Trophoblast cell (in vitro differentiated cells and primary cell): ENCODE measurements around the gene APP.

Experiments
- DNase-seq, 2 donors: peaks; one replicate each; pipeline ENCODE4 v3.0.0-alpha.2; 2016
- H2AFZ ChIP-seq: 2 replicates; pipeline ENCODE4 v1.6.1; 2013; ENCODE audit warnings: low read length, moderate library complexity, mild to moderate bottlenecking; ENCODE audit not compliant: insufficient read depth, poor library complexity
- H2AK5ac ChIP-seq: 2 replicates; pipeline ENCODE4 v1.6.1; 2013; ENCODE audit warnings: mild to moderate bottlenecking, low read length
- H2BK120ac ChIP-seq: 2 replicates; pipeline ENCODE4 v1.6.1; 2013; ENCODE audit warnings: low read length, mild to moderate bottlenecking, moderate library complexity; ENCODE audit not compliant: insufficient read depth, poor library complexity
- H2BK12ac ChIP-seq: 2 replicates; pipeline ENCODE4 v1.6.1; 2013; ENCODE audit warnings: mild to moderate bottlenecking, low read length, moderate library complexity
- H2BK5ac ChIP-seq: 2 replicates; pipeline ENCODE4 v1.6.1; 2013; ENCODE audit warnings: low read length, low read depth, moderate library complexity, mild to moderate bottlenecking; ENCODE audit not compliant: poor library complexity
- H3K14ac ChIP-seq: 2 replicates; pipeline ENCODE4 v1.6.1; 2013; ENCODE audit warnings: mild to moderate bottlenecking, low read length
- H3K18ac ChIP-seq: 2 replicates; pipeline ENCODE4 v1.6.1; 2013; ENCODE audit warnings: mild to moderate bottlenecking, low read length
- H3K23ac ChIP-seq: 2 replicates; pipeline ENCODE4 v1.6.1; 2013; ENCODE audit warnings: low read length
- H3K27ac ChIP-seq: 2 replicates; pipeline ENCODE4 v1.5.1; 2013; ENCODE audit warnings: low read depth, mild to moderate bottlenecking, inconsistent platforms, low read length, moderate library complexity
- H3K27me3 ChIP-seq: 2 replicates; pipeline ENCODE4 v1.6.1; 2013; ENCODE audit warnings: inconsistent platforms, mild to moderate bottlenecking, low read length, moderate library complexity; ENCODE audit not compliant: insufficient read depth
- H3K36me3 ChIP-seq, 2 experiments: 1 replicate in 1 of 2; 2 replicates in 1 of 2; pipeline ENCODE4 v1.6.1; 2013; ENCODE audit warnings: low read length in 2 of 2, mild to moderate bottlenecking in 2 of 2, moderate library complexity in 1 of 2; ENCODE audit not compliant: insufficient read depth in 2 of 2, control insufficient read depth in 1 of 2
- H3K4ac ChIP-seq: 2 replicates; pipeline ENCODE4 v1.6.1; 2013; ENCODE audit warnings: low read depth, mild to moderate bottlenecking, low read length, moderate library complexity
- H3K4me1 ChIP-seq, 2 experiments: 1 replicate in 1 of 2; 2 replicates in 1 of 2; pipeline ENCODE4 v1.6.1; 2013; ENCODE audit warnings: low read length in 2 of 2, mild to moderate bottlenecking in 2 of 2, moderate library complexity in 1 of 2; ENCODE audit not compliant: insufficient read depth in 2 of 2, control insufficient read depth in 1 of 2
- H3K4me2 ChIP-seq: 2 replicates; pipeline ENCODE4 v1.6.1; 2013; ENCODE audit warnings: inconsistent platforms, mild to moderate bottlenecking, low read length, moderate library complexity
- H3K4me3 ChIP-seq: 2 replicates; pipeline ENCODE4 v1.5.1; 2013; ENCODE audit warnings: mild to moderate bottlenecking, low read depth, low read length, inconsistent platforms
- H3K79me1 ChIP-seq: one replicate; pipeline ENCODE4 v1.6.1; 2013; ENCODE audit warnings: low read length
- H3K79me2 ChIP-seq: 2 replicates; pipeline ENCODE4 v1.6.1; 2013; ENCODE audit warnings: low read length, mild to moderate bottlenecking; ENCODE audit not compliant: control insufficient read depth, insufficient read depth, poor library complexity
- H3K9ac ChIP-seq: 2 replicates; pipeline ENCODE4 v1.6.1; 2013; ENCODE audit warnings: mild to moderate bottlenecking, low read length
- H3K9me3 ChIP-seq: 2 replicates; pipeline ENCODE4 v1.6.1; 2013; ENCODE audit warnings: low read depth, mild to moderate bottlenecking, control low read depth, inconsistent platforms, low read length; ENCODE audit not compliant: insufficient read depth
- H4K12ac ChIP-seq: 2 replicates; pipeline ENCODE4 v1.6.1; 2013; ENCODE audit warnings: low read depth, mild to moderate bottlenecking, low read length, moderate library complexity
- H4K8ac ChIP-seq: 2 replicates; pipeline ENCODE4 v1.6.1; 2013; ENCODE audit warnings: low read depth, mild to moderate bottlenecking, low read length, moderate library complexity
- H4K91ac ChIP-seq: one replicate; pipeline ENCODE4 v1.6.1; 2013; ENCODE audit warnings: low read depth, mild to moderate bottlenecking, low read length, moderate library complexity
- WGBS: extraction: QIAGEN DNeasy Blood & Tissue Kit; methylation state at CpG from one replicate; pipeline ENCODE4 v1.1.7; 2013; ENCODE audit warnings: missing lambda C conversion rate; ENCODE audit not compliant: insufficient read length, insufficient coverage; ENCODE audit errors: extremely low coverage; 5-methylcytosine and 5-hydroxymethylcytosine counted together

Gene APP

DNA sequence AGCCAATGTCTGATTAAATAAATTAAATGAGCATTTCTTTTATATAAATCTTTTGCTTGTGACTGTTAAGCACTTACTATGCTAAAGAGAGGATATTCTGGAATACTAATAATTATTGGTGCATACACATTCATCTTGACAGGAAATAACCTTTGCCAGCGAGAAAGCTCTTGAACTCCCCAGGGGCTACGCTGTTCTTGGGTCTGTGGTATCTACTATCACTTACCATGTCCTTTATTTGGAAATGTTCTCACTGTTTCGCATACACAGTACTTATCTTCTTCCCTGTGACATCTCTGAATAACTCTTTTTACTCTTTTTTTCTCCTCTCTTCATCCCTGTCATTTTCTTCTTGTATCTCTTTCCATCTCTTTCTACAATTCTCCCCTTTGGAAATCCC, 257.1 kb downstream of the APP start:
- Histone ChIP-seq H3K79me2 (no peaks in the 10 kb centered on the region), H2AFZ (no peak overlapping the region), H3K4me2 (no peak overlapping the region), H3K27ac (no peak overlapping the region), H2BK5ac (no peak overlapping the region), H2AK5ac (no peak overlapping the region), H3K4me1 (no peaks in the 10 kb centered on the region), H3K14ac (no peak overlapping the region), H3K18ac (no peak overlapping the region), H4K8ac (no peak overlapping the region), H3K9me3 (no peaks in the 10 kb centered on the region), H4K12ac (no peak overlapping the region), H3K36me3 (peaks cover 2% of the 10 kb centered on the region in 2 experiments), H2BK12ac (no peak overlapping the region), H3K9ac (no peak overlapping the region), H3K27me3 (no peaks in the 10 kb centered on the region), H3K4me3 (no peak overlapping the region), H2BK120ac (no peak overlapping the region), H3K4ac (no peak overlapping the region), H4K91ac (no peak overlapping the region), H3K79me1 (no peaks in the 10 kb centered on the region), H3K23ac (no peak overlapping the region)
- WGBS, result no CpG with 5 or more reads among the region's 3 CpGs
- no peak for DNase-seq

DNA sequence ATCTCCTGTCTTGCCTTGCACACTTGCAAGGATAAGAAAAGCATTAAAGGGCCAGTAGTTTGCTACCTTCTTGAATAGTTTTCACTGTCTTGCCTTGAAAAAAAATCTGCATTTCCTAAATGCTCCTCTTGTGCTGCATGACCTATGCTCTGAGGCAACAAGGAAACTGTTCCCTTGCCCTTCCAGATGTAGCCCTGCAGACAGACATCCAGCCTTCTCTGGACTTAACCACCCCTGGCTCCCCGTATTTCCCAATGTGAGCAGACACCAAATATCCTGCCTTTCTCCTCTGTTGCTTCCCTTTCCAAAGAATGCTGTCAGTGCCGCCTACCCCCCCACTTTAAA, 258.2 kb downstream of the APP start:
- Histone ChIP-seq H3K79me1 (no peaks in the 10 kb centered on the region), H3K79me2 (no peaks in the 10 kb centered on the region), H2AFZ (no peak overlapping the region), H3K4me3 (no peak overlapping the region), H3K23ac (no peak overlapping the region), H4K91ac (no peak overlapping the region), H3K9ac (no peak overlapping the region), H3K36me3 (peaks cover 2% of the 10 kb centered on the region in 2 experiments), H4K12ac (no peak overlapping the region), H3K27ac (no peak overlapping the region), H2BK5ac (no peak overlapping the region), H2BK120ac (no peak overlapping the region), H3K4me1 (no peaks in the 10 kb centered on the region), H3K18ac (no peak overlapping the region), H3K4ac (no peak overlapping the region), H4K8ac (no peak overlapping the region), H3K14ac (no peak overlapping the region), H3K27me3 (no peaks in the 10 kb centered on the region), H2AK5ac (no peak overlapping the region), H3K4me2 (no peak overlapping the region), H3K9me3 (no peaks in the 10 kb centered on the region), H2BK12ac (no peak overlapping the region)
- no CpG with 5 or more reads among the region's 2 CpGs for WGBS
- DNase-seq, result no peak

DNA sequence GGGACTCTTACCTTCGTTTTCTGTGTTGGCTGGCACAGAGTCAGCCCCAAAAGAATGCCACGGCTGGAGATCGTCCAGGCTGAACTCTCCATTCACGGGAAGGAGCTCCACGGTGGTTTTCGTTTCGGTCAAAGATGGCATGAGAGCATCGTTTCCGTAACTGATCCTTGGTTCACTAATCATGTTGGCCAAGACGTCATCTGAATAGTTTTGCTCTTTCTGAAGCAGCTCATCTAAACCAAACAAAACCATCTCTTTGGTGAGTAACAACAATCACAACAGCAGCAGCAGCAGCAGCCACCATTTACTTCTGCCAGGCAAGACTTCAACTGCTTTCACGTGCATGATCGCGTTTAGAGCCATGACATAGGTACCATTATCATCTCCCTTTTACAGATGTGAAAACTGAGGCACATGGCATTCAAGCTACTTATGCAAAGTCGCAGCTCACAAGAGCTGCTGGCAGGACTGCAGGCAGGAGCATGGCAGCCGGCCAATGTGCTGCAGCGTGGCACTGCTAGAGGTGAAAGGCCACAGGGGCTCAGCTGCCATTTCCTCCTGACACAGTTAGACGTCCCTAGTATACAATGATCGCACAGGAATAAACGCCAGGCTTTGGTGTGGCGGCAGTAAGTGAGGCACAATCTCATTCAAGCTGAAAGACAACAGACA, 258.7 kb downstream of the APP start:
- Histone ChIP-seq H4K8ac (no peak overlapping the region), H2BK12ac (no peak overlapping the region), H3K14ac (no peak overlapping the region), H3K27ac (no peak overlapping the region), H3K36me3 (peaks cover 2% of the 10 kb centered on the region in 2 experiments), H3K18ac (no peak overlapping the region), H3K4me3 (no peak overlapping the region), H2AK5ac (no peak overlapping the region), H3K79me2 (no peaks in the 10 kb centered on the region), H3K9ac (no peak overlapping the region), H3K23ac (no peak overlapping the region), H4K12ac (no peak overlapping the region), H2AFZ (no peak overlapping the region), H3K4me2 (no peak overlapping the region), H3K9me3 (no peaks in the 10 kb centered on the region), H4K91ac (no peak overlapping the region), H3K79me1 (no peaks in the 10 kb centered on the region), H2BK120ac (no peak overlapping the region), H2BK5ac (no peak overlapping the region), H3K4me1 (no peaks in the 10 kb centered on the region), H3K4ac (no peak overlapping the region), H3K27me3 (no peaks in the 10 kb centered on the region)
- WGBS, result no CpG with 5 or more reads among the region's 20 CpGs
- no peak for DNase-seq

DNA sequence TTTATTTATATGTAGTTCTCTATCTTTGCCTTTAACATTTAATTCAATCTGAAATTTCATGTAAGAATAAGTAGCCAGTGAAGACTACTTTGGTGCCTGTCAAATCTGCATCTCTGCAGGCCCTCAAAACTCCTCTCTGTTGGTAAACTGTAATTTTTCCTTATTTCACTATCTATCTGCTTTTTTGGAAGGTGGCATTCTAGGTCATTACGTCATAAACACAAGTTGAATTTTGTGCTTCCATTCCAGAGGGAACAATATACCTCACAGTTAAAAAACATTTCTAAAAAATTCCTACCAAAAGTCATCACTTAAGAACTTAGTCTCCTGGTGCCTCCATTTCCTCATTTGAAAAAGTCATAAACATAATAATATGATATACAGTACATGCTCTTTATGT, 259.8 kb downstream of the APP start:
- Histone ChIP-seq H3K79me2 (no peaks in the 10 kb centered on the region), H4K91ac (no peak overlapping the region), H3K27me3 (no peaks in the 10 kb centered on the region), H3K4me1 (no peaks in the 10 kb centered on the region), H3K4me2 (no peak overlapping the region), H2BK12ac (no peak overlapping the region), H3K36me3 (peaks cover 2 to 4% of the 10 kb centered on the region in 2 experiments), H3K4me3 (no peak overlapping the region), H3K23ac (no peak overlapping the region), H2AFZ (no peak overlapping the region), H4K8ac (no peak overlapping the region), H3K79me1 (no peaks in the 10 kb centered on the region), H3K14ac (no peak overlapping the region), H4K12ac (no peak overlapping the region), H2AK5ac (no peak overlapping the region), H3K4ac (no peak overlapping the region), H2BK120ac (no peak overlapping the region), H3K27ac (no peak overlapping the region), H3K9ac (no peak overlapping the region), H2BK5ac (no peak overlapping the region), H3K9me3 (no peaks in the 10 kb centered on the region), H3K18ac (no peak overlapping the region)
- no peak for DNase-seq
- WGBS, result no CpG with 5 or more reads among the region's 1 CpG
